H9 (cell line): ENCODE results near the gene PRSS23. TPM values are rescaled to one million over a fixed set of nuclear protein-coding genes. Genes with fewer than 3 reads are reported as not detected.

Experiments used
- DNase-seq: peaks from one replicate; pipeline ENCODE4 v3.0.0-alpha.2; 2017
- H2AFZ ChIP-seq: one replicate; pipeline ENCODE4 v1.6.1; 2013; ENCODE audit warnings: mild to moderate bottlenecking, low read length, control low read depth, moderate library complexity
- H2AK5ac ChIP-seq: 2 replicates; pipeline ENCODE4 v1.6.1; 2013; ENCODE audit warnings: low read length, control low read depth, mixed read lengths; ENCODE audit not compliant: insufficient read length
- H2BK120ac ChIP-seq: one replicate; pipeline ENCODE4 v1.6.1; 2013; ENCODE audit warnings: low read depth, mild to moderate bottlenecking, low read length, control low read depth, inconsistent platforms; ENCODE audit not compliant: poor library complexity, severe bottlenecking
- H2BK12ac ChIP-seq: 2 replicates; pipeline ENCODE4 v1.6.1; 2013; ENCODE audit warnings: low read length, control low read depth, mixed read lengths, low read depth; ENCODE audit not compliant: insufficient read length
- H2BK15ac ChIP-seq: 2 replicates; pipeline ENCODE4 v1.6.1; 2013; ENCODE audit warnings: low read depth, low read length, control low read depth
- H2BK20ac ChIP-seq: one replicate; pipeline ENCODE4 v1.6.1; 2013; ENCODE audit warnings: low read depth, mild to moderate bottlenecking, low read length, control low read depth, inconsistent platforms; ENCODE audit not compliant: poor library complexity, severe bottlenecking
- H2BK5ac ChIP-seq: 2 replicates; pipeline ENCODE4 v1.6.1; 2013; ENCODE audit warnings: low read length, control low read depth, mixed read lengths; ENCODE audit not compliant: insufficient read length
- H3K14ac ChIP-seq: 2 replicates; pipeline ENCODE4 v1.6.1; 2013; ENCODE audit warnings: low read length, control low read depth; ENCODE audit not compliant: insufficient read depth
- H3K18ac ChIP-seq: 2 replicates; pipeline ENCODE4 v1.6.1; 2013; ENCODE audit warnings: low read depth, mild to moderate bottlenecking, mixed read lengths, low read length, control low read depth; ENCODE audit not compliant: insufficient read length
- H3K23ac ChIP-seq: 2 replicates; pipeline ENCODE4 v1.6.1; 2013; ENCODE audit warnings: low read length, control low read depth, mixed read lengths, low read depth; ENCODE audit not compliant: insufficient read length
- H3K23me2 ChIP-seq: 2 replicates; pipeline ENCODE4 v1.6.1; 2013; ENCODE audit warnings: low read depth, mild to moderate bottlenecking, mixed read lengths, low read length, control low read depth; ENCODE audit not compliant: insufficient read length, poor library complexity, severe bottlenecking
- H3K27ac ChIP-seq: 2 replicates; pipeline ENCODE4 v1.5.1; 2013; ENCODE audit warnings: low read length, control low read depth, mixed read lengths, low read depth; ENCODE audit not compliant: insufficient read length
- H3K27me3 ChIP-seq: 2 replicates; pipeline ENCODE4 v1.6.1; 2013; ENCODE audit warnings: low read length, control low read depth, inconsistent platforms; ENCODE audit not compliant: insufficient read depth
- H3K4ac ChIP-seq: 2 replicates; pipeline ENCODE4 v1.6.1; 2013; ENCODE audit warnings: low read depth, mild to moderate bottlenecking, control low read depth, inconsistent platforms, low read length, moderate library complexity
- H3K4me1 ChIP-seq: 2 replicates; pipeline ENCODE4 v1.6.1; 2013; ENCODE audit warnings: low read length, control low read depth, inconsistent platforms; ENCODE audit not compliant: insufficient read depth
- H3K4me2 ChIP-seq: 2 replicates; pipeline ENCODE4 v1.6.1; 2013; ENCODE audit warnings: low read length, control low read depth, mixed read lengths; ENCODE audit not compliant: insufficient read length, insufficient read depth
- H3K56ac ChIP-seq: 2 replicates; pipeline ENCODE4 v1.6.1; 2013; ENCODE audit warnings: low read depth, mild to moderate bottlenecking, mixed read lengths, low read length, control low read depth; ENCODE audit not compliant: insufficient read length
- H3K79me1 ChIP-seq: 2 replicates; pipeline ENCODE4 v1.6.1; 2013; ENCODE audit warnings: low read depth, mild to moderate bottlenecking, moderate library complexity, low read length, control low read depth, inconsistent platforms; ENCODE audit not compliant: insufficient read depth, poor library complexity, severe bottlenecking
- H3K79me2 ChIP-seq: 2 replicates; pipeline ENCODE4 v1.6.1; 2013; ENCODE audit warnings: low read length, control low read depth, inconsistent platforms; ENCODE audit not compliant: insufficient read depth
- H3K9ac ChIP-seq: 2 replicates; pipeline ENCODE4 v1.6.1; 2013; ENCODE audit warnings: low read length, control low read depth, mixed read lengths; ENCODE audit not compliant: insufficient read length; ENCODE audit errors: extremely low read depth
- H3K9me3 ChIP-seq: one replicate; pipeline ENCODE4 v1.6.1; 2013; ENCODE audit warnings: low read depth, low read length, inconsistent platforms; ENCODE audit not compliant: control insufficient read depth
- H3T11ph ChIP-seq: one replicate; pipeline ENCODE4 v1.6.1; 2013; ENCODE audit warnings: mild to moderate bottlenecking, low read length, control low read depth, inconsistent platforms
- H4K20me1 ChIP-seq: one replicate; pipeline ENCODE4 v1.6.1; 2013; ENCODE audit not compliant: control insufficient read depth, insufficient read length, insufficient read depth
- H4K5ac ChIP-seq: 2 replicates; pipeline ENCODE4 v1.6.1; 2013; ENCODE audit warnings: low read depth, mild to moderate bottlenecking, mixed read lengths, low read length, control low read depth; ENCODE audit not compliant: insufficient read length
- H4K8ac ChIP-seq: replicated peaks from 2 replicates; pipeline ENCODE4 v1.6.1; 2013; ENCODE audit warnings: low read length, control low read depth, mixed read lengths, low read depth; ENCODE audit not compliant: insufficient read length
- H4K91ac ChIP-seq: 2 replicates; pipeline ENCODE4 v1.6.1; 2013; ENCODE audit warnings: low read depth, mild to moderate bottlenecking, moderate library complexity, mixed read lengths, low read length, control low read depth; ENCODE audit not compliant: insufficient read length
- H3K27ac Mint-ChIP-seq, 3 experiments: 2 replicates in 2 of 3; 3 replicates in 1 of 3; pipeline ENCODE4 v1.8.0; 2020 to 2021; ENCODE audit warnings: mixed read lengths in 3 of 3, mild to moderate bottlenecking in 1 of 3, moderate library complexity in 1 of 3
- H3K27me3 Mint-ChIP-seq: 2 replicates; pipeline ENCODE4 v1.8.0; 2021; ENCODE audit warnings: low read depth, mild to moderate bottlenecking, moderate library complexity, mixed read lengths
- H3K36me3 Mint-ChIP-seq, 3 experiments: 2 replicates in 2 of 3; 3 replicates in 1 of 3; pipeline ENCODE4 v1.8.0; 2020 to 2021; ENCODE audit warnings: low read depth in 3 of 3, mixed read lengths in 3 of 3; ENCODE audit not compliant: insufficient read depth in 1 of 3
- H3K4me1 Mint-ChIP-seq, 2 experiments: 2 replicates each; pipeline ENCODE4 v1.8.0; 2020; ENCODE audit warnings: mixed read lengths in 2 of 2
- H3K4me3 Mint-ChIP-seq, 2 experiments: 2 replicates in 1 of 2; 3 replicates in 1 of 2; pipeline ENCODE4 v1.8.0; 2020 to 2021; ENCODE audit warnings: mild to moderate bottlenecking in 2 of 2, mixed read lengths in 2 of 2, moderate library complexity in 1 of 2
- H3K9me3 Mint-ChIP-seq, 2 experiments: 2 replicates in 1 of 2; 3 replicates in 1 of 2; pipeline ENCODE4 v1.8.0; 2020; ENCODE audit warnings: mild to moderate bottlenecking in 2 of 2, mixed read lengths in 2 of 2, moderate library complexity in 1 of 2
- total RNA-seq: library from RNA; stranded (reverse); gene quantifications from 2 replicates; pipeline ENCODE4 v1.2.1, GENCODE V29; 2021
- TF ChIP-seq, protein P1 (sequence below): fragments of 200-600 bp; sonication (generic); conservative IDR thresholded peaks from 3 replicates; pipeline ENCODE4 v1.8.0; 2021; ENCODE audit warnings: antibody characterized with exemption, mild to moderate bottlenecking

PRSS23 gene
- total RNA-seq, 1 experiment from 2014 or later = 6.9 TPM

DNA sequence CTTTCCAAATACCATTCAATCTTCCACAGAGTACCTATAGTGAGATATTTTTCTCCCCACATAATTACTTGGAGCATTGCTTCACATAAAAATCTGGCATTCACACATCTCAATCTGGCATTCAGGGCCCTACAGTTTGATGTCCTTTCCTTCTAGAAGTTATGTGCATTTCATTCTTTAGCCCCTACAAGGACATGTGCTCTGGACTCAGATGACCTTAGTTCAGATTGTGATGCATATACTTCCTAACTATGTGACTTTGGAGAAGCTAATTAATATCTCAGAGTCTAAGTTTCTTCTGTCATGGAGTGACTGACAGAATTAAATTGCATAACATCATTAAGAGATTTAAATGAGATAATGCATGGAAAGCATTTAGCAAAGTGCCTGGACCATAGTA is 25.9 kb upstream of the PRSS23 start:
- Histone ChIP-seq H4K5ac (no peak overlapping the region), H4K20me1 (no peaks in the 10 kb centered on the region), H3K18ac (no peak overlapping the region), H3K23me2 (no peaks in the 10 kb centered on the region), H3K79me2 (no peaks in the 10 kb centered on the region), H2BK5ac (no peak overlapping the region), H3K27me3 (no peaks in the 10 kb centered on the region), H3K27ac (no peak overlapping the region), H3K4me2 (no peak overlapping the region), H3K9me3 (no peaks in the 10 kb centered on the region), H3K23ac (no peak overlapping the region), H3K4me1 (no peaks in the 10 kb centered on the region), H3T11ph (no peak overlapping the region), H4K8ac (no peak overlapping the region), H2AFZ (no peak overlapping the region), H2BK12ac (no peak overlapping the region), H4K91ac (no peak overlapping the region), H2BK15ac (no peak overlapping the region), H3K79me1 (no peaks in the 10 kb centered on the region), H2BK120ac (no peak overlapping the region), H2AK5ac (no peak overlapping the region), H3K4ac (no peak overlapping the region), H2BK20ac (no peak overlapping the region), H3K9ac (no peak overlapping the region), H3K56ac (no peak overlapping the region), H3K14ac (no peak overlapping the region)
- Mint-ChIP-seq H3K27me3 (peaks cover 1% of the 10 kb centered on the region; the same call in 1 of the 2 replicates), H3K4me3 (no peak overlapping the region), H3K36me3 (peaks cover 5 to 9% (median 6%) of the 10 kb centered on the region in 3 experiments; a peak in 5 of 7 replicates), H3K4me1 (0 out of 4 replicates have a peak, but pooled peaks cover 0 to 3% of the 10 kb centered on the region in 2 experiments), H3K9me3 (peaks cover 10 to 13% of the 10 kb centered on the region in 2 experiments), H3K27ac (no peak overlapping the region)
- DNase-seq = no peak
- TF ChIP-seq, protein P1, sequence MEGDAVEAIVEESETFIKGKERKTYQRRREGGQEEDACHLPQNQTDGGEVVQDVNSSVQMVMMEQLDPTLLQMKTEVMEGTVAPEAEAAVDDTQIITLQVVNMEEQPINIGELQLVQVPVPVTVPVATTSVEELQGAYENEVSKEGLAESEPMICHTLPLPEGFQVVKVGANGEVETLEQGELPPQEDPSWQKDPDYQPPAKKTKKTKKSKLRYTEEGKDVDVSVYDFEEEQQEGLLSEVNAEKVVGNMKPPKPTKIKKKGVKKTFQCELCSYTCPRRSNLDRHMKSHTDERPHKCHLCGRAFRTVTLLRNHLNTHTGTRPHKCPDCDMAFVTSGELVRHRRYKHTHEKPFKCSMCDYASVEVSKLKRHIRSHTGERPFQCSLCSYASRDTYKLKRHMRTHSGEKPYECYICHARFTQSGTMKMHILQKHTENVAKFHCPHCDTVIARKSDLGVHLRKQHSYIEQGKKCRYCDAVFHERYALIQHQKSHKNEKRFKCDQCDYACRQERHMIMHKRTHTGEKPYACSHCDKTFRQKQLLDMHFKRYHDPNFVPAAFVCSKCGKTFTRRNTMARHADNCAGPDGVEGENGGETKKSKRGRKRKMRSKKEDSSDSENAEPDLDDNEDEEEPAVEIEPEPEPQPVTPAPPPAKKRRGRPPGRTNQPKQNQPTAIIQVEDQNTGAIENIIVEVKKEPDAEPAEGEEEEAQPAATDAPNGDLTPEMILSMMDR = no peak
